WTC11 (cell line): ENCODE data around the gene TUBA1B. TPM values are rescaled to one million over a fixed set of nuclear protein-coding genes. Genes with fewer than 3 reads are reported as not detected.
A peak's percentile ranks its signal among the peaks of the same experiment; 100 is the strongest.

Experiments used
- ATAC-seq: fragments of 200-7000 bp; cut with Tn5 transposase; 2 replicates; pipeline ENCODE4 v1.10.0; 2021; ENCODE audit warnings: mild to moderate bottlenecking, moderate library complexity
- CTCF ChIA-PET: fragments of 300-600 bp; sonication (Branson Sonifier 250); formaldehyde crosslinking; loops from one replicate; lab custom pipeline; 2021; ENCODE audit warnings: antibody characterized with exemption; lab: Charles Lee
- POLR2A ChIA-PET: fragments of 350-600 bp; sonication (Branson Sonifier 250); formaldehyde crosslinking; loops from one replicate; lab custom pipeline; 2021; ENCODE audit warnings: antibody characterized with exemption; lab: Charles Lee
- DNase-seq: peaks from one replicate; pipeline ENCODE4 v3.0.0; 2021; ENCODE audit warnings: low spot score
- H3K27ac Mint-ChIP-seq: 2 replicates; pipeline ENCODE4 v1.8.0; 2021; ENCODE audit warnings: mixed read lengths
- H3K27me3 Mint-ChIP-seq: 2 replicates; pipeline ENCODE4 v1.8.0; 2021; ENCODE audit warnings: low read depth, mild to moderate bottlenecking, moderate library complexity, mixed read lengths
- H3K36me3 Mint-ChIP-seq: 2 replicates; pipeline ENCODE4 v1.8.0; 2021; ENCODE audit warnings: mixed read lengths
- H3K4me1 Mint-ChIP-seq: 2 replicates; pipeline ENCODE4 v1.8.0; 2022; ENCODE audit warnings: mixed read lengths
- H3K4me3 Mint-ChIP-seq: 2 replicates; pipeline ENCODE4 v1.8.0; 2021; ENCODE audit warnings: mild to moderate bottlenecking, moderate library complexity, mixed read lengths
- H3K9me3 Mint-ChIP-seq: 2 replicates; pipeline ENCODE4 v1.8.0; 2021; ENCODE audit warnings: mixed read lengths
- ATF1 ChIP-seq: sonication (generic); formaldehyde crosslinking; IDR thresholded peaks from 2 replicates; pipeline ENCODE4 v1.8.1; 2023; ENCODE audit warnings: mild to moderate bottlenecking, moderate library complexity, missing genetic modification reagents
- CREB1 ChIP-seq: sonication (generic); formaldehyde crosslinking; IDR thresholded peaks from 2 replicates; pipeline ENCODE4 v1.8.0; 2023; ENCODE audit warnings: mild to moderate bottlenecking, missing genetic modification reagents
- ESRRA ChIP-seq: sonication (generic); formaldehyde crosslinking; IDR thresholded peaks from 2 replicates; pipeline ENCODE4 v1.8.1; 2022; ENCODE audit warnings: mild to moderate bottlenecking, missing genetic modification reagents, borderline replicate concordance
- JAZF1 ChIP-seq: fragments of 250-450 bp; sonication (Bioruptor Pico); IDR thresholded peaks from 2 replicates; pipeline ENCODE4 v1.9.0; 2021; ENCODE audit warnings: moderate library complexity, mild to moderate bottlenecking, inconsistent platforms
- NFE2L1 ChIP-seq: sonication (generic); formaldehyde crosslinking; IDR thresholded peaks from 2 replicates; pipeline ENCODE4 v1.8.1; 2023; ENCODE audit warnings: missing genetic modification reagents
- NR3C1 ChIP-seq: sonication (generic); formaldehyde crosslinking; conservative IDR thresholded peaks from 2 replicates; pipeline ENCODE4 v1.8.1; 2023; ENCODE audit warnings: low read depth, mild to moderate bottlenecking, missing genetic modification reagents
- RORB ChIP-seq: fragments of 250-450 bp; sonication (Bioruptor Pico); IDR thresholded peaks from 2 replicates; pipeline ENCODE4 v1.9.0; 2021; ENCODE audit warnings: mild to moderate bottlenecking
- SOX15 ChIP-seq: fragments of 250-450 bp; sonication (Bioruptor Pico); IDR thresholded peaks from 2 replicates; pipeline ENCODE4 v1.9.0; 2021; ENCODE audit warnings: mild to moderate bottlenecking
- SP1 ChIP-seq: sonication (generic); formaldehyde crosslinking; conservative IDR thresholded peaks from 2 replicates; pipeline ENCODE4 v1.8.1; 2022; ENCODE audit warnings: missing genetic modification reagents
- TCF7 ChIP-seq: sonication (generic); formaldehyde crosslinking; IDR thresholded peaks from 2 replicates; pipeline ENCODE4 v1.8.0; 2022; ENCODE audit warnings: mild to moderate bottlenecking, low read depth, missing genetic modification reagents, moderate library complexity
- TEAD4 ChIP-seq: sonication (generic); formaldehyde crosslinking; IDR thresholded peaks from 2 replicates; pipeline ENCODE4 v1.8.0; 2022; ENCODE audit warnings: mild to moderate bottlenecking, missing genetic modification reagents
- ZNF138 ChIP-seq: sonication (generic); formaldehyde crosslinking; conservative IDR thresholded peaks from 2 replicates; pipeline ENCODE4 v1.8.1; 2022; ENCODE audit warnings: mild to moderate bottlenecking, moderate library complexity, missing genetic modification reagents
- ZNF263 ChIP-seq: sonication (generic); formaldehyde crosslinking; IDR thresholded peaks from 2 replicates; pipeline ENCODE4 v1.8.1; 2022; ENCODE audit warnings: low read depth, mild to moderate bottlenecking, moderate library complexity, missing genetic modification reagents
- ZNF671 ChIP-seq: fragments of 250-450 bp; sonication (Bioruptor Pico); IDR thresholded peaks from 2 replicates; pipeline ENCODE4 v1.8.0; 2021; ENCODE audit warnings: mild to moderate bottlenecking
- total RNA-seq: library from RNA; stranded (reverse); gene quantifications from 3 replicates; pipeline ENCODE4 v1.2.3, GENCODE V29; 2021
- TF ChIP-seq, protein P1 (sequence below): sonication (generic); formaldehyde crosslinking; IDR thresholded peaks from 2 replicates; pipeline ENCODE4 v1.8.0; 2023; ENCODE audit warnings: missing genetic modification reagents, mild to moderate bottlenecking, borderline replicate concordance
- TF ChIP-seq, protein P2 (sequence below): sonication (generic); formaldehyde crosslinking; IDR thresholded peaks from 2 replicates; pipeline ENCODE4 v1.8.0; 2023; ENCODE audit warnings: missing genetic modification reagents
- TF ChIP-seq, protein P3 (sequence below): sonication (generic); formaldehyde crosslinking; IDR thresholded peaks from 2 replicates; pipeline ENCODE4 v1.8.1; 2023; ENCODE audit warnings: mild to moderate bottlenecking, moderate library complexity, missing genetic modification reagents
- TF ChIP-seq, protein P4 (sequence below): sonication (generic); formaldehyde crosslinking; conservative IDR thresholded peaks from 2 replicates; pipeline ENCODE4 v1.8.1; 2023; ENCODE audit warnings: mild to moderate bottlenecking, low read depth, missing genetic modification reagents, moderate library complexity
- TF ChIP-seq, protein P5 (sequence below): sonication (generic); formaldehyde crosslinking; IDR thresholded peaks from 2 replicates; pipeline ENCODE4 v1.8.1; 2023; ENCODE audit warnings: mild to moderate bottlenecking, missing genetic modification reagents

The TUBA1B gene
- total RNA-seq, 1 experiment from 2014 or later = 1,806 TPM

DNA sequence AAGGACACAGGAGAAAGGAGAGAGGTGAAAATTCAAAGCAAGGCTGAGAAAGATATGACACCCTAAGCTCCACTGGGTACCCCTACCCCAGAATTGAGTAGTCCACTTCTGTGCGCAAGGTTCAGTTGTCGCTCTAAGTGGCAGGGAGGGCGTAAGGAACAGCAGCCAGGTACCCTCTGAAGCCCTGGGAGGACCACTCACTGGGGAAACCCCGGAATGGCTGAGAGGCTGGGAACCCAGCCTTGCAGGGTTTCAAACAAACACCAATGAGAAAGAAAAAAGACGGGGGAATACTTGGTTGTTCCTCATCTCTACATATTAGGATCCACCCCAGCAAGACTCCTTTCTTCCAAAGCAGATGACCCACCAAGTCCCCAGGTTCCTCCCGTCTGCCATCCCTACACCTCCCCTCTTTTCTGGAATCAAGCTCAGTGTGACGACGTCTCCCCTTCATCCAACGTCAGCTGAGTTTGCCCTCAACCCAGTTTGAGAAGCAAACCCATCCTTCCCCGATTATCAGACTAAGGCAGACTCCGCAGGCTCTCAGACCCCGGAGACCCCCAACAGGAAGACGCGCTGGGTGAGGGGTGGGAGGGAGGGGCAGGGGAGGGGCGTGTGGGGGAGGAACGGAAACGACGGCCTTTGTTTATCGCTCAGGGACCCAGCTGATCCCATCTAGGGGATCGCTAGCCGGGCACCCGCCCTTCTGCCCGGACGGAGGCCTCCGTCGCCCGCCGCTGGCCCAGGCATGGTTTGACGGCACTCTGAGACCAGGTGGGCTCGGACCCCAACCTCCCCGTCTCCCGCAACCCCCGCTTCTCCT is 21.3 kb downstream of the TUBA1B start:
- peak; percentile 32 for DNase-seq
- POLR2A ChIA-PET = interaction anchor here (1.0 to 1.9 kb wide), 4 partner anchors 11 to 79 kb away, joined by 3 to 8 read pairs (median 4); partner anchors contain the start of genes RHEBL1 and TUBA1A
- CTCF ChIA-PET = interaction anchor here (0.6 to 14.5 kb wide), 20 partner anchors 8 to 1368 kb away, joined by 3 to 216 read pairs (median 7); partner anchors contain the start of genes DHH, RHEBL1 and TUBA1B
- Mint-ChIP-seq H3K4me3 (peak overlapping the region; percentile 96), H3K4me1 (peaks cover 29% of the 10 kb centered on the region), H3K9me3 (peaks cover 11% of the 10 kb centered on the region), H3K36me3 (peaks cover 7% of the 10 kb centered on the region; the same call in 1 of the 2 replicates), H3K27ac (peak overlapping the region; percentile 98), H3K27me3 (peaks cover 4% of the 10 kb centered on the region)
- peak; percentile 20 for ATAC-seq
- no peak for TF ChIP-seq RORB (CRISPR knock-in tag)
- TF ChIP-seq, protein P1, sequence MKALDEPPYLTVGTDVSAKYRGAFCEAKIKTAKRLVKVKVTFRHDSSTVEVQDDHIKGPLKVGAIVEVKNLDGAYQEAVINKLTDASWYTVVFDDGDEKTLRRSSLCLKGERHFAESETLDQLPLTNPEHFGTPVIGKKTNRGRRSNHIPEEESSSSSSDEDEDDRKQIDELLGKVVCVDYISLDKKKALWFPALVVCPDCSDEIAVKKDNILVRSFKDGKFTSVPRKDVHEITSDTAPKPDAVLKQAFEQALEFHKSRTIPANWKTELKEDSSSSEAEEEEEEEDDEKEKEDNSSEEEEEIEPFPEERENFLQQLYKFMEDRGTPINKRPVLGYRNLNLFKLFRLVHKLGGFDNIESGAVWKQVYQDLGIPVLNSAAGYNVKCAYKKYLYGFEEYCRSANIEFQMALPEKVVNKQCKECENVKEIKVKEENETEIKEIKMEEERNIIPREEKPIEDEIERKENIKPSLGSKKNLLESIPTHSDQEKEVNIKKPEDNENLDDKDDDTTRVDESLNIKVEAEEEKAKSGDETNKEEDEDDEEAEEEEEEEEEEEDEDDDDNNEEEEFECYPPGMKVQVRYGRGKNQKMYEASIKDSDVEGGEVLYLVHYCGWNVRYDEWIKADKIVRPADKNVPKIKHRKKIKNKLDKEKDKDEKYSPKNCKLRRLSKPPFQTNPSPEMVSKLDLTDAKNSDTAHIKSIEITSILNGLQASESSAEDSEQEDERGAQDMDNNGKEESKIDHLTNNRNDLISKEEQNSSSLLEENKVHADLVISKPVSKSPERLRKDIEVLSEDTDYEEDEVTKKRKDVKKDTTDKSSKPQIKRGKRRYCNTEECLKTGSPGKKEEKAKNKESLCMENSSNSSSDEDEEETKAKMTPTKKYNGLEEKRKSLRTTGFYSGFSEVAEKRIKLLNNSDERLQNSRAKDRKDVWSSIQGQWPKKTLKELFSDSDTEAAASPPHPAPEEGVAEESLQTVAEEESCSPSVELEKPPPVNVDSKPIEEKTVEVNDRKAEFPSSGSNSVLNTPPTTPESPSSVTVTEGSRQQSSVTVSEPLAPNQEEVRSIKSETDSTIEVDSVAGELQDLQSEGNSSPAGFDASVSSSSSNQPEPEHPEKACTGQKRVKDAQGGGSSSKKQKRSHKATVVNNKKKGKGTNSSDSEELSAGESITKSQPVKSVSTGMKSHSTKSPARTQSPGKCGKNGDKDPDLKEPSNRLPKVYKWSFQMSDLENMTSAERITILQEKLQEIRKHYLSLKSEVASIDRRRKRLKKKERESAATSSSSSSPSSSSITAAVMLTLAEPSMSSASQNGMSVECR = 0 out of 2 replicates have a peak, but pooled peaks have one; percentile 39

DNA sequence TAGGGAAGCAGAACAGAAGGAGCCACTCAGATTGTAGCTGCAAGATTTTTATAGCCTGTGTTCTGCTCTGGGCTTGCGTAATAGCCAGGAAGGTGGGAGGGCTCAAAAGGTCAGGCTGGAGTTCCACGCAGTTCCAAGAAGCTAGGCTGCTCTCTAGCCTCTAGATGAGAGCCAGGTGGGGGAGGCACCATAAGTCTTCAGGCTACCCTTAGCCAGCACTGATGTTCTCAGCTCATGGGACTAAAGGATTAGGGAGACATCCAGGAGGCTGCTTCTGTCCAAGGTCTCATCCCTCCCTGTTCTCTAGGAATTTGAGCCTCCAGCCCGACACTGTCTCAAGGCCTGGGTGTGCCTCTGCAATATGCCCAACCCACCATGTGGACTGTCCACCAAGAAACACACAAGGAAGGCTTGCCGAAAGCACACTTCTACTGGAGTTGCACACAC is 22.2 kb downstream of the TUBA1B start:
- CTCF ChIA-PET = interaction anchor here (0.6 to 14.5 kb wide), 13 partner anchors 10 to 460 kb away, joined by 3 to 216 read pairs (median 9); partner anchors contain the start of genes DHH, RHEBL1 and TUBA1B
- Mint-ChIP-seq H3K9me3 (peaks cover 11% of the 10 kb centered on the region), H3K4me1 (peaks cover 29% of the 10 kb centered on the region), H3K4me3 (peak overlapping the region; percentile 96), H3K36me3 (peaks cover 13% of the 10 kb centered on the region; the same call in 1 of the 2 replicates), H3K27me3 (peaks cover 4% of the 10 kb centered on the region; the same call in 1 of the 2 replicates), H3K27ac (peak overlapping the region; percentile 65; the same call in 1 of the 2 replicates)
- POLR2A ChIA-PET = no interaction called here
- TF ChIP-seq ESRRA (CRISPR knock-in tag) = no peak
- TF ChIP-seq ZNF138 (CRISPR knock-in tag) = no peak
- no peak for TF ChIP-seq ATF1 (CRISPR knock-in tag)
- no peak for TF ChIP-seq ZNF263
- TF ChIP-seq, protein P2, sequence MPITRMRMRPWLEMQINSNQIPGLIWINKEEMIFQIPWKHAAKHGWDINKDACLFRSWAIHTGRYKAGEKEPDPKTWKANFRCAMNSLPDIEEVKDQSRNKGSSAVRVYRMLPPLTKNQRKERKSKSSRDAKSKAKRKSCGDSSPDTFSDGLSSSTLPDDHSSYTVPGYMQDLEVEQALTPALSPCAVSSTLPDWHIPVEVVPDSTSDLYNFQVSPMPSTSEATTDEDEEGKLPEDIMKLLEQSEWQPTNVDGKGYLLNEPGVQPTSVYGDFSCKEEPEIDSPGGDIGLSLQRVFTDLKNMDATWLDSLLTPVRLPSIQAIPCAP = no peak
- no peak for TF ChIP-seq TCF7 (CRISPR knock-in tag)
- TF ChIP-seq CREB1 (CRISPR knock-in tag) = no peak
- no peak for TF ChIP-seq TEAD4 (CRISPR knock-in tag)
- TF ChIP-seq, protein P3, sequence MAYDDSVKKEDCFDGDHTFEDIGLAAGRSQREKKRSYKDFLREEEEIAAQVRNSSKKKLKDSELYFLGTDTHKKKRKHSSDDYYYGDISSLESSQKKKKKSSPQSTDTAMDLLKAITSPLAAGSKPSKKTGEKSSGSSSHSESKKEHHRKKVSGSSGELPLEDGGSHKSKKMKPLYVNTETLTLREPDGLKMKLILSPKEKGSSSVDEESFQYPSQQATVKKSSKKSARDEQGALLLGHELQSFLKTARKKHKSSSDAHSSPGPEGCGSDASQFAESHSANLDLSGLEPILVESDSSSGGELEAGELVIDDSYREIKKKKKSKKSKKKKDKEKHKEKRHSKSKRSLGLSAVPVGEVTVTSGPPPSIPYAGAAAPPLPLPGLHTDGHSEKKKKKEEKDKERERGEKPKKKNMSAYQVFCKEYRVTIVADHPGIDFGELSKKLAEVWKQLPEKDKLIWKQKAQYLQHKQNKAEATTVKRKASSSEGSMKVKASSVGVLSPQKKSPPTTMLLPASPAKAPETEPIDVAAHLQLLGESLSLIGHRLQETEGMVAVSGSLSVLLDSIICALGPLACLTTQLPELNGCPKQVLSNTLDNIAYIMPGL (CRISPR knock-in tag) = no peak
- TF ChIP-seq ZNF671 (CRISPR knock-in tag) = no peak
- TF ChIP-seq SP1 (CRISPR knock-in tag) = no peak
- no peak for TF ChIP-seq RORB (CRISPR knock-in tag)
- TF ChIP-seq, protein P4, sequence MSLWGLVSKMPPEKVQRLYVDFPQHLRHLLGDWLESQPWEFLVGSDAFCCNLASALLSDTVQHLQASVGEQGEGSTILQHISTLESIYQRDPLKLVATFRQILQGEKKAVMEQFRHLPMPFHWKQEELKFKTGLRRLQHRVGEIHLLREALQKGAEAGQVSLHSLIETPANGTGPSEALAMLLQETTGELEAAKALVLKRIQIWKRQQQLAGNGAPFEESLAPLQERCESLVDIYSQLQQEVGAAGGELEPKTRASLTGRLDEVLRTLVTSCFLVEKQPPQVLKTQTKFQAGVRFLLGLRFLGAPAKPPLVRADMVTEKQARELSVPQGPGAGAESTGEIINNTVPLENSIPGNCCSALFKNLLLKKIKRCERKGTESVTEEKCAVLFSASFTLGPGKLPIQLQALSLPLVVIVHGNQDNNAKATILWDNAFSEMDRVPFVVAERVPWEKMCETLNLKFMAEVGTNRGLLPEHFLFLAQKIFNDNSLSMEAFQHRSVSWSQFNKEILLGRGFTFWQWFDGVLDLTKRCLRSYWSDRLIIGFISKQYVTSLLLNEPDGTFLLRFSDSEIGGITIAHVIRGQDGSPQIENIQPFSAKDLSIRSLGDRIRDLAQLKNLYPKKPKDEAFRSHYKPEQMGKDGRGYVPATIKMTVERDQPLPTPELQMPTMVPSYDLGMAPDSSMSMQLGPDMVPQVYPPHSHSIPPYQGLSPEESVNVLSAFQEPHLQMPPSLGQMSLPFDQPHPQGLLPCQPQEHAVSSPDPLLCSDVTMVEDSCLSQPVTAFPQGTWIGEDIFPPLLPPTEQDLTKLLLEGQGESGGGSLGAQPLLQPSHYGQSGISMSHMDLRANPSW = no peak
- TF ChIP-seq, protein P5, sequence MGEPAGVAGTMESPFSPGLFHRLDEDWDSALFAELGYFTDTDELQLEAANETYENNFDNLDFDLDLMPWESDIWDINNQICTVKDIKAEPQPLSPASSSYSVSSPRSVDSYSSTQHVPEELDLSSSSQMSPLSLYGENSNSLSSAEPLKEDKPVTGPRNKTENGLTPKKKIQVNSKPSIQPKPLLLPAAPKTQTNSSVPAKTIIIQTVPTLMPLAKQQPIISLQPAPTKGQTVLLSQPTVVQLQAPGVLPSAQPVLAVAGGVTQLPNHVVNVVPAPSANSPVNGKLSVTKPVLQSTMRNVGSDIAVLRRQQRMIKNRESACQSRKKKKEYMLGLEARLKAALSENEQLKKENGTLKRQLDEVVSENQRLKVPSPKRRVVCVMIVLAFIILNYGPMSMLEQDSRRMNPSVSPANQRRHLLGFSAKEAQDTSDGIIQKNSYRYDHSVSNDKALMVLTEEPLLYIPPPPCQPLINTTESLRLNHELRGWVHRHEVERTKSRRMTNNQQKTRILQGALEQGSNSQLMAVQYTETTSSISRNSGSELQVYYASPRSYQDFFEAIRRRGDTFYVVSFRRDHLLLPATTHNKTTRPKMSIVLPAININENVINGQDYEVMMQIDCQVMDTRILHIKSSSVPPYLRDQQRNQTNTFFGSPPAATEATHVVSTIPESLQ (CRISPR knock-in tag) = no peak
- TF ChIP-seq NR3C1 (CRISPR knock-in tag) = no peak
- TF ChIP-seq JAZF1 (CRISPR knock-in tag) = no peak
- TF ChIP-seq SOX15 = no peak
- TF ChIP-seq NFE2L1 (CRISPR knock-in tag) = no peak
- ATAC-seq (no peak), DNase-seq (no peak)
